Measurements from ENCODE around the gene KIAA1671. TPM values are rescaled to one million over a fixed set of nuclear protein-coding genes. Genes with fewer than 3 reads are reported as not detected.

KIAA1671 gene
- total RNA-seq, 4 donors from 2014 or later: 83.1 to 162 (median 105) TPM

GRCh38 chr22:25193548-25193947 is 241.0 kb downstream of the KIAA1671 start:
- Histone ChIP-seq H3K4me1 (no peaks in the 10 kb centered on the region), H3K27me3 (no peaks in the 10 kb centered on the region), H3K9me3 (no peaks in the 10 kb centered on the region), H3K27ac (no peak overlapping the region), H3K4me3 (no peak overlapping the region), H3K36me3 (peaks cover 0 to 9% (median 3%) of the 10 kb centered on the region in 4 donors)
- intact Hi-C loops (cut with DNase I; ENCODE audit: low total_unique reads) (no loop called here), in situ Hi-C loops (cut with MboI; ENCODE audit: low pct_ligation_motif_present in 1 of 4, low pct_unique_long_range_greater_than_20kb in 1 of 4, low sequenced_read_pairs in 3 of 4) (no loop called here)
- DNase-seq: no peak
- TF ChIP-seq POLR2A (IDR thresholded peaks at IDR 0.05) (no peak), POLR2AphosphoS5 (IDR thresholded peaks at IDR 0.05) (no peak), EP300 (IDR thresholded peaks at IDR 0.05; ENCODE audit: low read depth) (no peak), CTCF (IDR thresholded peaks at IDR 0.05) (no peak)
- 64 to 100% methylated on average over 1 to 3 of the region's 3 CpGs for WGBS, 2 donors (ENCODE audit: low coverage in 1 of 2)

- intact Hi-C loops (cut with DNase I; ENCODE audit: low total_unique reads): no loop called here
Measured at GRCh38 chr22:25196326-25196725, 243.8 kb downstream of the KIAA1671 start.

GRCh38 chr22:25197340-25197739 is 244.8 kb downstream of the KIAA1671 start:
- Histone ChIP-seq H3K4me3 (no peak overlapping the region), H3K4me1 (no peaks in the 10 kb centered on the region), H3K27ac (no peak overlapping the region), H3K9me3 (no peaks in the 10 kb centered on the region), H3K27me3 (no peaks in the 10 kb centered on the region), H3K36me3 (peaks cover 0 to 6% (median 3%) of the 10 kb centered on the region in 4 donors)
- 77 to 96% methylated on average over 3 to 4 of the region's 4 CpGs for WGBS, 2 donors (ENCODE audit: low coverage in 1 of 2)
- DNase-seq: no peak
- intact Hi-C loops (cut with DNase I; ENCODE audit: low total_unique reads): no loop called here
- no peak for TF ChIP-seq POLR2AphosphoS5 (IDR thresholded peaks at IDR 0.05)
- no peak for TF ChIP-seq POLR2A (IDR thresholded peaks at IDR 0.05)
- no peak for TF ChIP-seq EP300 (IDR thresholded peaks at IDR 0.05; ENCODE audit: low read depth)
- no peak for TF ChIP-seq CTCF (IDR thresholded peaks at IDR 0.05)
- in situ Hi-C loops (cut with MboI; ENCODE audit: low pct_ligation_motif_present in 1 of 4, low pct_unique_long_range_greater_than_20kb in 1 of 4, low sequenced_read_pairs in 3 of 4): no loop called here

More at GRCh38 chr22:25196326-25196725, 243.8 kb downstream of the KIAA1671 start:
- Histone ChIP-seq H3K4me3 (no peak overlapping the region), H3K27ac (no peak overlapping the region), H3K9me3 (no peaks in the 10 kb centered on the region), H3K36me3 (peaks cover 0 to 9% (median 3%) of the 10 kb centered on the region in 4 donors), H3K27me3 (no peaks in the 10 kb centered on the region), H3K4me1 (no peaks in the 10 kb centered on the region)
- TF ChIP-seq POLR2AphosphoS5 (IDR thresholded peaks at IDR 0.05) (no peak), POLR2A (IDR thresholded peaks at IDR 0.05) (no peak), CTCF (IDR thresholded peaks at IDR 0.05) (no peak), EP300 (IDR thresholded peaks at IDR 0.05; ENCODE audit: low read depth) (no peak)
- 88 to 92% methylated on average over 2 to 5 of the region's 5 CpGs for WGBS, 2 donors (ENCODE audit: low coverage in 1 of 2)
- in situ Hi-C loops (cut with MboI; ENCODE audit: low pct_ligation_motif_present in 1 of 4, low pct_unique_long_range_greater_than_20kb in 1 of 4, low sequenced_read_pairs in 3 of 4): no loop called here
- DNase-seq: no peak

- 78 to 88% methylated on average over 2 to 17 of the region's 17 CpGs for WGBS, 2 donors (ENCODE audit: low coverage in 1 of 2)
- H3K27ac ChIP-seq: no peak within 1 kb of the TSS
- no peak for DNase-seq
- no peaks in the 10 kb centered on the region for H3K27me3 ChIP-seq
- TF ChIP-seq POLR2A (IDR thresholded peaks at IDR 0.05): no peak
- no peak for TF ChIP-seq POLR2AphosphoS5 (IDR thresholded peaks at IDR 0.05)
- TF ChIP-seq CTCF (IDR thresholded peaks at IDR 0.05): no peak
- TF ChIP-seq EP300 (IDR thresholded peaks at IDR 0.05; ENCODE audit: low read depth): no peak
- in situ Hi-C loops (cut with MboI; ENCODE audit: low pct_ligation_motif_present in 1 of 4, low pct_unique_long_range_greater_than_20kb in 1 of 4, low sequenced_read_pairs in 3 of 4): no loop called here
- H3K4me3 ChIP-seq: no peak within 1 kb of the TSS
- H3K9me3 ChIP-seq: no peaks in the 10 kb centered on the region
- no peaks in the 10 kb centered on the region for H3K4me1 ChIP-seq
- no peaks in the 10 kb centered on the region for H3K36me3 ChIP-seq
- intact Hi-C loops (cut with DNase I; ENCODE audit: low total_unique reads): no loop called here
Measured at GRCh38 chr22:25199731-25200520, 247.4 kb downstream of the KIAA1671 start, which contains the start of gene CRYBB3. CRYBB3 (plus strand) TSS chr22:25199858; CDS start chr22:25201397, 1,539 bp downstream.

Data from transverse colon (tissue), 4 donors.